Neural cell (in vitro differentiated cells): ENCODE results near the gene COX11. TPM values are rescaled to one million over a fixed set of nuclear protein-coding genes. Genes with fewer than 3 reads are reported as not detected.

Experiments
- H2AFZ ChIP-seq: fragments of 200-600, 300-800 bp; sonication (generic), shearing (Covaris generic); 2 replicates; pipeline ENCODE4 v1.6.0; 2014; ENCODE audit warnings: low read depth, mild to moderate bottlenecking, antibody characterized with exemption, low read length, moderate library complexity
- H3F3A ChIP-seq: fragments of 200-600 bp; shearing (Covaris generic); 2 replicates; pipeline ENCODE4 v1.6.1; 2016; ENCODE audit warnings: mild to moderate bottlenecking, moderate library complexity, mixed read lengths, antibody characterized with exemption, low read length; ENCODE audit not compliant: insufficient read depth, poor library complexity, severe bottlenecking
- H3K27ac ChIP-seq: fragments of 200-600, 300-800 bp; sonication (generic), shearing (Covaris generic); 2 replicates; pipeline ENCODE4 v1.5.1; 2014; ENCODE audit warnings: mild to moderate bottlenecking, low read length, moderate library complexity
- H3K27me3 ChIP-seq: fragments of 300-800, 200-600 bp; sonication (generic), shearing (Covaris generic); 2 replicates; pipeline ENCODE4 v1.6.0; 2014; ENCODE audit warnings: mild to moderate bottlenecking, low read depth, low read length, moderate library complexity; ENCODE audit not compliant: insufficient read depth
- H3K36me3 ChIP-seq: fragments of 300-800, 200-600 bp; sonication (generic), shearing (Covaris generic); 2 replicates; pipeline ENCODE4 v1.5.1; 2014; ENCODE audit warnings: mild to moderate bottlenecking, antibody characterized with exemption, low read length, moderate library complexity; ENCODE audit not compliant: insufficient read depth
- H3K4me2 ChIP-seq: fragments of 300-800, 200-600 bp; sonication (generic), shearing (Covaris generic); 2 replicates; pipeline ENCODE4 v1.6.0; 2014; ENCODE audit warnings: mild to moderate bottlenecking, low read length
- H3K4me3 ChIP-seq: fragments of 300-800, 200-600 bp; sonication (generic), shearing (Covaris generic); 2 replicates; pipeline ENCODE4 v1.5.1; 2014; ENCODE audit warnings: mild to moderate bottlenecking, low read length, moderate library complexity
- H3K79me2 ChIP-seq: fragments of 200-600 bp; shearing (Covaris generic); replicated peaks from 2 replicates; pipeline ENCODE4 v1.6.0; 2014; ENCODE audit warnings: mild to moderate bottlenecking, low read length, moderate library complexity; ENCODE audit not compliant: insufficient read depth
- H3K9ac ChIP-seq: fragments of 300-800, 200-600 bp; sonication (generic), shearing (Covaris generic); 2 replicates; pipeline ENCODE4 v1.6.1; 2016; ENCODE audit warnings: mild to moderate bottlenecking, low read length, mixed read lengths
- H3K9me2 ChIP-seq: fragments of 200-600 bp; shearing (Covaris generic); 2 replicates; pipeline ENCODE4 v1.6.1; 2016; ENCODE audit warnings: mild to moderate bottlenecking, low read length, mixed read lengths; ENCODE audit not compliant: insufficient read depth
- H3K9me3 ChIP-seq: fragments of 200-600, 300-800 bp; sonication (generic), shearing (Covaris generic); 2 replicates; pipeline ENCODE4 v1.6.1; 2016; ENCODE audit warnings: mild to moderate bottlenecking, mixed run types, low read length, moderate library complexity, mixed read lengths
- H4K20me1 ChIP-seq: fragments of 200-600 bp; shearing (Covaris generic); 2 replicates; pipeline ENCODE4 v1.6.1; 2016; ENCODE audit warnings: mild to moderate bottlenecking, mixed run types; ENCODE audit not compliant: insufficient read depth
- CTCF ChIP-seq: fragments of 450-650 bp; IDR thresholded peaks from 2 replicates; pipeline ENCODE4 v1.5.1; 2014; ENCODE audit warnings: antibody characterized with exemption, mild to moderate bottlenecking, moderate library complexity; ENCODE audit not compliant: poor library complexity, severe bottlenecking
- EP300 ChIP-seq: fragments of 450-650 bp; conservative IDR thresholded peaks from 2 replicates; pipeline ENCODE4 v1.6.1; 2014; ENCODE audit warnings: antibody characterized with exemption, mild to moderate bottlenecking, moderate library complexity; ENCODE audit not compliant: poor library complexity, severe bottlenecking
- EZH2 ChIP-seq: fragments of 200-600, 300-800 bp; shearing (Covaris generic), sonication (generic); IDR thresholded peaks from 2 replicates; pipeline ENCODE4 v1.6.1; 2014; ENCODE audit warnings: antibody characterized with exemption, low read length, borderline replicate concordance, mild to moderate bottlenecking; ENCODE audit not compliant: insufficient read depth, poor library complexity, severe bottlenecking
- MXI1 ChIP-seq: fragments of 450-650 bp; conservative IDR thresholded peaks from 2 replicates; pipeline ENCODE4 v1.6.1; 2014; ENCODE audit warnings: antibody characterized with exemption, mild to moderate bottlenecking; ENCODE audit not compliant: poor library complexity, severe bottlenecking
- POLR2AphosphoS5 ChIP-seq: IDR thresholded peaks from 2 replicates; pipeline ENCODE4 v1.6.1; 2012
- RAD21 ChIP-seq: fragments of 450-650 bp; conservative IDR thresholded peaks from 2 replicates; pipeline ENCODE4 v1.6.1; 2014; ENCODE audit warnings: antibody characterized with exemption, mild to moderate bottlenecking, moderate library complexity
- REST ChIP-seq: IDR thresholded peaks from 2 replicates; pipeline ENCODE4 v1.6.1; 2012; ENCODE audit warnings: borderline replicate concordance
- SMC3 ChIP-seq: fragments of 450-650 bp; conservative IDR thresholded peaks from 2 replicates; pipeline ENCODE4 v1.6.1; 2014; ENCODE audit warnings: antibody characterized with exemption, mild to moderate bottlenecking, moderate library complexity; ENCODE audit not compliant: poor library complexity
- TAF1 ChIP-seq: IDR thresholded peaks from 2 replicates; pipeline ENCODE4 v1.6.1; 2012; ENCODE audit warnings: low read depth
- polyA plus RNA-seq: library from polyadenylated mRNA; depleted of rRNA; stranded (reverse); fragments of >200 nt; gene quantifications from 2 replicates; pipeline ENCODE4 v1.2.3, GENCODE V29; 2014

Gene COX11
- polyA plus RNA-seq, 1 donor from 2014 or later = 155 TPM

- no peaks in the 10 kb centered on the region for H3K36me3 ChIP-seq
- H3K4me2 ChIP-seq = no peak overlapping the region
- no peak overlapping the region for H3K4me3 ChIP-seq
- TF ChIP-seq POLR2AphosphoS5 = no peak
- TF ChIP-seq REST = no peak
- TF ChIP-seq RAD21 = no peak
- TF ChIP-seq EP300 = no peak
- TF ChIP-seq MXI1 = no peak
- no peak for TF ChIP-seq SMC3
- no peak for TF ChIP-seq EZH2
- TF ChIP-seq CTCF = no peak
- TF ChIP-seq TAF1 = no peak
- H3K9me3 ChIP-seq = no peaks in the 10 kb centered on the region
- no peak overlapping the region for H2AFZ ChIP-seq
- H3K9me2 ChIP-seq = no peaks in the 10 kb centered on the region
- H3F3A ChIP-seq = no peaks in the 10 kb centered on the region
- no peak overlapping the region for H3K27ac ChIP-seq
- no peak overlapping the region for H3K9ac ChIP-seq
- H4K20me1 ChIP-seq = no peaks in the 10 kb centered on the region
- no peaks in the 10 kb centered on the region for H3K79me2 ChIP-seq
- H3K27me3 ChIP-seq = no peaks in the 10 kb centered on the region
Observed at GRCh38 chr17:54927525-54927924, 40.9 kb downstream of the COX11 start.

- Histone ChIP-seq H3K36me3 (no peaks in the 10 kb centered on the region), H3F3A (no peaks in the 10 kb centered on the region), H2AFZ (no peak overlapping the region), H3K9me3 (no peaks in the 10 kb centered on the region), H3K27me3 (no peaks in the 10 kb centered on the region), H3K27ac (no peak overlapping the region), H3K9me2 (no peaks in the 10 kb centered on the region), H4K20me1 (no peaks in the 10 kb centered on the region), H3K79me2 (no peaks in the 10 kb centered on the region), H3K4me2 (no peak overlapping the region), H3K9ac (no peak overlapping the region), H3K4me3 (no peak overlapping the region)
- TF ChIP-seq RAD21 = no peak
- no peak for TF ChIP-seq MXI1
- no peak for TF ChIP-seq EP300
Observed at GRCh38 chr17:54924405-54924804, 44.0 kb downstream of the COX11 start.

GRCh38 chr17:54920819-54921218 is 47.6 kb downstream of the COX11 start:
- H3K9me2 ChIP-seq = no peaks in the 10 kb centered on the region
- H3K36me3 ChIP-seq = no peaks in the 10 kb centered on the region
- no peaks in the 10 kb centered on the region for H4K20me1 ChIP-seq
- H3K27ac ChIP-seq = no peak overlapping the region
- no peaks in the 10 kb centered on the region for H3K79me2 ChIP-seq
- H3K9ac ChIP-seq = no peak overlapping the region
- TF ChIP-seq REST (no peak), POLR2AphosphoS5 (no peak), TAF1 (no peak), EZH2 (no peak), CTCF (no peak)
- H3F3A ChIP-seq = no peaks in the 10 kb centered on the region
- no peak overlapping the region for H2AFZ ChIP-seq
- H3K4me3 ChIP-seq = no peak overlapping the region
- no peaks in the 10 kb centered on the region for H3K27me3 ChIP-seq
- H3K4me2 ChIP-seq = no peak overlapping the region
- H3K9me3 ChIP-seq = no peaks in the 10 kb centered on the region
